K562 (cell line): ENCODE measurements around the gene C20orf96. TPM values are rescaled to one million over a fixed set of nuclear protein-coding genes. Genes with fewer than 3 reads are reported as not detected.

Experiments
- AFF1 ChIP-seq, 2 experiments: fragments of 450-650 bp; IDR thresholded peaks; 2 replicates each; pipeline ENCODE4 v1.6.1; 2018; ENCODE audit warnings: mild to moderate bottlenecking in 2 of 2, low read depth in 1 of 2; ENCODE audit not compliant: partially characterized antibody in 2 of 2
- BDP1 ChIP-seq: IDR thresholded peaks from 3 replicates; pipeline ENCODE4 v1.6.1; 2011; ENCODE audit not compliant: insufficient read length, insufficient read depth
- CAMTA2 ChIP-seq: fragments of 250-450 bp; sonication (Bioruptor Pico); conservative IDR thresholded peaks from 2 replicates; pipeline ENCODE4 v1.5.1; 2022
- KAT8 ChIP-seq: fragments of 450-650 bp; IDR thresholded peaks from 2 replicates; pipeline ENCODE4 v1.6.1; 2016; ENCODE audit warnings: low read depth, mild to moderate bottlenecking
- LCOR ChIP-seq: sonication (generic); formaldehyde crosslinking; IDR thresholded peaks from 2 replicates; pipeline ENCODE4 v1.8.0; 2022; ENCODE audit warnings: mild to moderate bottlenecking, missing genetic modification reagents
- MCM2 ChIP-seq: fragments of 450-650 bp; IDR thresholded peaks from 2 replicates; pipeline ENCODE4 v1.6.1; 2017; ENCODE audit warnings: low read depth, mild to moderate bottlenecking
- MECOM ChIP-seq: fragments of 250-450 bp; sonication (Bioruptor Pico); IDR thresholded peaks from 2 replicates; pipeline ENCODE4 v1.8.0; 2022; ENCODE audit warnings: inconsistent platforms
- MTA2 ChIP-seq: fragments of 450-650 bp; IDR thresholded peaks from 2 replicates; pipeline ENCODE4 v1.6.1; 2016; ENCODE audit warnings: low read depth
- NUFIP1 ChIP-seq: fragments of 450-650 bp; IDR thresholded peaks from 2 replicates; pipeline ENCODE4 v1.6.1; 2018; ENCODE audit not compliant: partially characterized antibody
- POLR2B ChIP-seq: fragments of 450-650 bp; IDR thresholded peaks from 2 replicates; pipeline ENCODE4 v1.6.1; 2018; ENCODE audit warnings: low read depth; ENCODE audit not compliant: partially characterized antibody
- RBFOX2 ChIP-seq: fragments of 200-400 bp; formaldehyde crosslinking; IDR thresholded peaks from 2 replicates; pipeline ENCODE4 v1.6.1; 2017; ENCODE audit warnings: low read depth, mild to moderate bottlenecking, low read length, moderate library complexity
- RCOR1 ChIP-seq, 2 experiments: IDR thresholded peaks; 2 replicates each; pipeline ENCODE4 v1.6.1; 2012; ENCODE audit warnings: low read depth in 2 of 2, low read length in 2 of 2, borderline replicate concordance in 1 of 2, improper control_type of control experiment in 1 of 2
- SRF ChIP-seq, 2 experiments: fragments of 250-450, 450-650 bp in 1 of 2; sonication (Bioruptor Pico) in 1 of 2; sonication (generic) in 1 of 2; formaldehyde crosslinking; IDR thresholded peaks; 2 replicates each; pipeline versions ENCODE4 v1.5.0 to v1.5.1; 2020 to 2022; ENCODE audit warnings: mild to moderate bottlenecking in 1 of 2, missing genetic modification reagents in 1 of 2
- STAG1 ChIP-seq: sonication (generic); formaldehyde crosslinking; IDR thresholded peaks from 2 replicates; pipeline ENCODE4 v1.5.0; 2020; ENCODE audit warnings: missing genetic modification reagents, borderline replicate concordance
- TCF7L2 ChIP-seq: fragments of 150-350 bp; IDR thresholded peaks from 2 replicates; pipeline ENCODE4 v1.6.1; 2016; ENCODE audit warnings: low read depth, mild to moderate bottlenecking, low read length, moderate library complexity
- YY1 ChIP-seq, 3 experiments: IDR thresholded peaks; 2 replicates each; pipeline ENCODE4 v1.6.1; 2011; ENCODE audit warnings: low read length in 2 of 3, mild to moderate bottlenecking in 2 of 3, moderate library complexity in 2 of 3, borderline replicate concordance in 1 of 3, control low read depth in 1 of 3, low read depth in 1 of 3; ENCODE audit not compliant: insufficient read depth in 3 of 3, insufficient replicate concordance in 2 of 3, control insufficient read depth in 1 of 3, insufficient read length in 1 of 3; ENCODE audit errors: extremely low read depth in 1 of 3
- ZNF175 ChIP-seq: fragments of 200-800 bp; sonication (Bioruptor generic); IDR thresholded peaks from 2 replicates; pipeline ENCODE4 v1.6.1; 2016; ENCODE audit warnings: low read depth, mild to moderate bottlenecking, missing genetic modification characterization, missing compliant biosample characterization
- ZNF316 ChIP-seq: fragments of 450-650 bp; IDR thresholded peaks from 2 replicates; pipeline ENCODE4 v1.6.1; 2016
- ZNF77 ChIP-seq: fragments of 250-450 bp; sonication (Bioruptor Pico); IDR thresholded peaks from 2 replicates; pipeline ENCODE4 v1.5.0; 2020
- ZSCAN29 ChIP-seq: fragments of 450-650 bp; IDR thresholded peaks from 2 replicates; pipeline ENCODE4 v1.6.1; 2017
- polyA plus RNA-seq, 8 experiments: library from polyadenylated mRNA; depleted of rRNA in 4 of 8; stranded (reverse) in 5 of 8; unstranded in 3 of 8; fragments of >200 nt; fragmentation: Nextera tagmentation in 2 of 8; fragmentation: Illumina TruSeq in 1 of 8; extraction: Ambion mirVana in 2 of 8; extraction: Trizol in 1 of 8; gene quantifications; 2 replicates each; pipeline versions ENCODE4 v1.2.1 to v1.2.3, GENCODE V29; 2011 to 2014; ENCODE audit warnings: inconsistent platforms in 1 of 8, missing spikeins in 1 of 8
- total RNA-seq, 7 experiments: library from RNA; depleted of rRNA in 6 of 7; stranded (reverse); fragments of >200 nt in 6 of 7; fragmentation: Illumina TruSeq in 2 of 7; extraction: Trizol in 2 of 7; gene quantifications; 2 replicates each; pipeline versions ENCODE4 v1.2.1 to v1.2.3, GENCODE V29; 2011 to 2021; ENCODE audit warnings: low replicate concordance in 1 of 7
- TF ChIP-seq, protein P1 (sequence below): fragments of 250-450 bp; sonication (Bioruptor Pico); IDR thresholded peaks from 2 replicates; pipeline ENCODE4 v1.8.0; 2022; ENCODE audit warnings: moderate library complexity, mild to moderate bottlenecking, inconsistent platforms
- TF ChIP-seq, protein P2 (sequence below): fragments of 250-450 bp; sonication (Bioruptor Pico); IDR thresholded peaks from 2 replicates; pipeline ENCODE4 v1.8.0; 2022; ENCODE audit warnings: moderate library complexity, mild to moderate bottlenecking, inconsistent platforms

The C20orf96 gene
- total and polyA plus RNA-seq, 9 of the 15 experiments (the other 6 are each of a cell fraction or from before 2014, with no cell fraction given) = 1.7 to 11.7 (median 4.2) TPM

DNA sequence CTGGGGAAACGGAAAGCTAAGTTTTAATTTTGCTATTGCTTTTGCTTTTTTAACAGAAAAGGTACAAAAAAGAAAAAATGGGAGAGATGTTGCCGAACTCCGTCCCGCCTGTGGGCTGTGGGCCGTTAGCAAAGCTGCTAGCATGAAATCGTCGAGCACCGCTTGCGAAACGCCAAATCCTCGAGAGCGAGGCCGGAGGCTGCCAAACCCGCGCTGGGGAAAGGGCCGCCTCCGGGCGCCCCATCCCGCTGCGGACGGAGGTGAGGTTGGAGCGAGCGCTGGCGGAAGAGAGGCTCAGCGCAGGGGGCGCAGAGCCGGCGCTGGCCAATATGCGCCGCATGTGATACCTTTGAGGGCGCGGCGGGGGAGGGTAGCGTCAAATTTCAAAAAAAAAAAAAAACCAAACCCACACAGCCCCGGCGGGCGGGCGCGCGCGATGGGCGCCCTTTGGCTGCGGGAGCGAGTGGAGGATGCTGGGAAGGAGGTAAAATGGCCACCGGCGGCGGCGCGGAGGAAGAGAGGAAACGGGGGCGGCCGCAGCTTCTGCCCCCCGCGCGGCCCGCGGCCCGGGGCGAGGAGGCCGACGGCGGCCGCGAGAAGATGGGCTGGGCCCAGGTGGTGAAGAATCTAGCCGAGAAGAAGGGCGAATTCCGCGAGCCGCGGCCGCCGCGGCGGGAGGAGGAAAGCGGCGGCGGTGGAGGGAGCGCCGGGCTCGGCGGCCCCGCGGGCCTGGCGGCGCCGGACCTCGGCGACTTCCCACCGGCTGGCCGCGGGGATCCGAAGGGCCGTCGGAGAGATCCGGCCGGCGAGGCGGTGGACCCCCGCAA is 6.8 kb upstream of the C20orf96 start, which contains the start of gene ZCCHC3 (continued):
- TF ChIP-seq AFF1 (IDR thresholded peaks at IDR 0.05; ENCODE audit: low read depth in 1 of 2, partially characterized antibody in 2 of 2) (no peak), POLR2B (peak; percentile 51), LCOR (CRISPR knock-in tag) (peak; percentile 91), BDP1 (no peak), ZNF175 (CRISPR knock-in tag) (no peak), RBFOX2 (peak; percentile 90), YY1 (IDR thresholded peaks at IDR 0.05; ENCODE audit: borderline replicate concordance in 1 of 3, control insufficient read depth in 1 of 3, extremely low read depth in 1 of 3, insufficient read depth in 3 of 3, insufficient read length in 1 of 3, insufficient replicate concordance in 2 of 3, low read depth in 1 of 3, low read length in 2 of 3) (peak; percentile 79 to 95 (median 93)), MCM2 (no peak), MTA2 (no peak), SRF (CRISPR knock-in tag; IDR thresholded peaks at IDR 0.05) (no peak), KAT8 (no peak), ZSCAN29 (no peak), CAMTA2 (CRISPR knock-in tag) (0 out of 2 replicates have a peak, but pooled peaks have one; percentile 11), STAG1 (CRISPR knock-in tag) (no peak), NUFIP1 (no peak), ZNF77 (CRISPR knock-in tag) (no peak), RCOR1 (IDR thresholded peaks at IDR 0.05; ENCODE audit: borderline replicate concordance in 1 of 2, low read depth in 2 of 2, low read length in 2 of 2) (peak in 1 of 2 experiments; percentile 66; a peak in 2 of 4 replicates), TCF7L2 (no peak), MECOM (CRISPR knock-in tag) (no peak), ZNF316 (no peak)
- TF ChIP-seq, protein P1, sequence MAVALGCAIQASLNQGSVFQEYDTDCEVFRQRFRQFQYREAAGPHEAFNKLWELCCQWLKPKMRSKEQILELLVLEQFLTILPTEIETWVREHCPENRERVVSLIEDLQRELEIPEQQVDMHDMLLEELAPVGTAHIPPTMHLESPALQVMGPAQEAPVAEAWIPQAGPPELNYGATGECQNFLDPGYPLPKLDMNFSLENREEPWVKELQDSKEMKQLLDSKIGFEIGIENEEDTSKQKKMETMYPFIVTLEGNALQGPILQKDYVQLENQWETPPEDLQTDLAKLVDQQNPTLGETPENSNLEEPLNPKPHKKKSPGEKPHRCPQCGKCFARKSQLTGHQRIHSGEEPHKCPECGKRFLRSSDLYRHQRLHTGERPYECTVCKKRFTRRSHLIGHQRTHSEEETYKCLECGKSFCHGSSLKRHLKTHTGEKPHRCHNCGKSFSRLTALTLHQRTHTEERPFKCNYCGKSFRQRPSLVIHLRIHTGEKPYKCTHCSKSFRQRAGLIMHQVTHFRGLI = no peak
- TF ChIP-seq, protein P2, sequence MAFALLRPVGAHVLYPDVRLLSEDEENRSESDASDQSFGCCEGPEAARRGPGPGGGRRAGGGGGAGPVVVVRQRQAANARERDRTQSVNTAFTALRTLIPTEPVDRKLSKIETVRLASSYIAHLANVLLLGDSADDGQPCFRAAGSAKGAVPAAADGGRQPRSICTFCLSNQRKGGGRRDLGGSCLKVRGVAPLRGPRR = no peak
